H9 (cell line): ENCODE measurements around the gene TFDP1. TPM values are rescaled to one million over a fixed set of nuclear protein-coding genes. Genes with fewer than 3 reads are reported as not detected.

Experiments
- DNase-seq: peaks from one replicate; pipeline ENCODE4 v3.0.0-alpha.2; 2017
- H2AFZ ChIP-seq: one replicate; pipeline ENCODE4 v1.6.1; 2013; ENCODE audit warnings: mild to moderate bottlenecking, low read length, control low read depth, moderate library complexity
- H2AK5ac ChIP-seq: 2 replicates; pipeline ENCODE4 v1.6.1; 2013; ENCODE audit warnings: low read length, control low read depth, mixed read lengths; ENCODE audit not compliant: insufficient read length
- H2BK120ac ChIP-seq: one replicate; pipeline ENCODE4 v1.6.1; 2013; ENCODE audit warnings: low read depth, mild to moderate bottlenecking, low read length, control low read depth, inconsistent platforms; ENCODE audit not compliant: poor library complexity, severe bottlenecking
- H2BK12ac ChIP-seq: 2 replicates; pipeline ENCODE4 v1.6.1; 2013; ENCODE audit warnings: low read length, control low read depth, mixed read lengths, low read depth; ENCODE audit not compliant: insufficient read length
- H2BK15ac ChIP-seq: 2 replicates; pipeline ENCODE4 v1.6.1; 2013; ENCODE audit warnings: low read depth, low read length, control low read depth
- H2BK20ac ChIP-seq: one replicate; pipeline ENCODE4 v1.6.1; 2013; ENCODE audit warnings: low read depth, mild to moderate bottlenecking, low read length, control low read depth, inconsistent platforms; ENCODE audit not compliant: poor library complexity, severe bottlenecking
- H2BK5ac ChIP-seq: 2 replicates; pipeline ENCODE4 v1.6.1; 2013; ENCODE audit warnings: low read length, control low read depth, mixed read lengths; ENCODE audit not compliant: insufficient read length
- H3K14ac ChIP-seq: 2 replicates; pipeline ENCODE4 v1.6.1; 2013; ENCODE audit warnings: low read length, control low read depth; ENCODE audit not compliant: insufficient read depth
- H3K18ac ChIP-seq: 2 replicates; pipeline ENCODE4 v1.6.1; 2013; ENCODE audit warnings: low read depth, mild to moderate bottlenecking, mixed read lengths, low read length, control low read depth; ENCODE audit not compliant: insufficient read length
- H3K23ac ChIP-seq: 2 replicates; pipeline ENCODE4 v1.6.1; 2013; ENCODE audit warnings: low read length, control low read depth, mixed read lengths, low read depth; ENCODE audit not compliant: insufficient read length
- H3K23me2 ChIP-seq: 2 replicates; pipeline ENCODE4 v1.6.1; 2013; ENCODE audit warnings: low read depth, mild to moderate bottlenecking, mixed read lengths, low read length, control low read depth; ENCODE audit not compliant: insufficient read length, poor library complexity, severe bottlenecking
- H3K27ac ChIP-seq: 2 replicates; pipeline ENCODE4 v1.5.1; 2013; ENCODE audit warnings: low read length, control low read depth, mixed read lengths, low read depth; ENCODE audit not compliant: insufficient read length
- H3K27me3 ChIP-seq: 2 replicates; pipeline ENCODE4 v1.6.1; 2013; ENCODE audit warnings: low read length, control low read depth, inconsistent platforms; ENCODE audit not compliant: insufficient read depth
- H3K4ac ChIP-seq: 2 replicates; pipeline ENCODE4 v1.6.1; 2013; ENCODE audit warnings: low read depth, mild to moderate bottlenecking, control low read depth, inconsistent platforms, low read length, moderate library complexity
- H3K4me1 ChIP-seq: 2 replicates; pipeline ENCODE4 v1.6.1; 2013; ENCODE audit warnings: low read length, control low read depth, inconsistent platforms; ENCODE audit not compliant: insufficient read depth
- H3K4me2 ChIP-seq: 2 replicates; pipeline ENCODE4 v1.6.1; 2013; ENCODE audit warnings: low read length, control low read depth, mixed read lengths; ENCODE audit not compliant: insufficient read length, insufficient read depth
- H3K56ac ChIP-seq: 2 replicates; pipeline ENCODE4 v1.6.1; 2013; ENCODE audit warnings: low read depth, mild to moderate bottlenecking, mixed read lengths, low read length, control low read depth; ENCODE audit not compliant: insufficient read length
- H3K79me1 ChIP-seq: 2 replicates; pipeline ENCODE4 v1.6.1; 2013; ENCODE audit warnings: low read depth, mild to moderate bottlenecking, moderate library complexity, low read length, control low read depth, inconsistent platforms; ENCODE audit not compliant: insufficient read depth, poor library complexity, severe bottlenecking
- H3K79me2 ChIP-seq: 2 replicates; pipeline ENCODE4 v1.6.1; 2013; ENCODE audit warnings: low read length, control low read depth, inconsistent platforms; ENCODE audit not compliant: insufficient read depth
- H3K9ac ChIP-seq: 2 replicates; pipeline ENCODE4 v1.6.1; 2013; ENCODE audit warnings: low read length, control low read depth, mixed read lengths; ENCODE audit not compliant: insufficient read length; ENCODE audit errors: extremely low read depth
- H3K9me3 ChIP-seq: one replicate; pipeline ENCODE4 v1.6.1; 2013; ENCODE audit warnings: low read depth, low read length, inconsistent platforms; ENCODE audit not compliant: control insufficient read depth
- H3T11ph ChIP-seq: one replicate; pipeline ENCODE4 v1.6.1; 2013; ENCODE audit warnings: mild to moderate bottlenecking, low read length, control low read depth, inconsistent platforms
- H4K20me1 ChIP-seq: one replicate; pipeline ENCODE4 v1.6.1; 2013; ENCODE audit not compliant: control insufficient read depth, insufficient read length, insufficient read depth
- H4K5ac ChIP-seq: 2 replicates; pipeline ENCODE4 v1.6.1; 2013; ENCODE audit warnings: low read depth, mild to moderate bottlenecking, mixed read lengths, low read length, control low read depth; ENCODE audit not compliant: insufficient read length
- H4K8ac ChIP-seq: replicated peaks from 2 replicates; pipeline ENCODE4 v1.6.1; 2013; ENCODE audit warnings: low read length, control low read depth, mixed read lengths, low read depth; ENCODE audit not compliant: insufficient read length
- H4K91ac ChIP-seq: 2 replicates; pipeline ENCODE4 v1.6.1; 2013; ENCODE audit warnings: low read depth, mild to moderate bottlenecking, moderate library complexity, mixed read lengths, low read length, control low read depth; ENCODE audit not compliant: insufficient read length
- H3K27ac Mint-ChIP-seq, 3 experiments: 2 replicates in 2 of 3; 3 replicates in 1 of 3; pipeline ENCODE4 v1.8.0; 2020 to 2021; ENCODE audit warnings: mixed read lengths in 3 of 3, mild to moderate bottlenecking in 1 of 3, moderate library complexity in 1 of 3
- H3K27me3 Mint-ChIP-seq: 2 replicates; pipeline ENCODE4 v1.8.0; 2021; ENCODE audit warnings: low read depth, mild to moderate bottlenecking, moderate library complexity, mixed read lengths
- H3K36me3 Mint-ChIP-seq, 3 experiments: 2 replicates in 2 of 3; 3 replicates in 1 of 3; pipeline ENCODE4 v1.8.0; 2020 to 2021; ENCODE audit warnings: low read depth in 3 of 3, mixed read lengths in 3 of 3; ENCODE audit not compliant: insufficient read depth in 1 of 3
- H3K4me1 Mint-ChIP-seq, 2 experiments: 2 replicates each; pipeline ENCODE4 v1.8.0; 2020; ENCODE audit warnings: mixed read lengths in 2 of 2
- H3K4me3 Mint-ChIP-seq, 2 experiments: 2 replicates in 1 of 2; 3 replicates in 1 of 2; pipeline ENCODE4 v1.8.0; 2020 to 2021; ENCODE audit warnings: mild to moderate bottlenecking in 2 of 2, mixed read lengths in 2 of 2, moderate library complexity in 1 of 2
- H3K9me3 Mint-ChIP-seq, 2 experiments: 2 replicates in 1 of 2; 3 replicates in 1 of 2; pipeline ENCODE4 v1.8.0; 2020; ENCODE audit warnings: mild to moderate bottlenecking in 2 of 2, mixed read lengths in 2 of 2, moderate library complexity in 1 of 2
- WGBS: extraction: QIAGEN DNeasy Blood & Tissue Kit; methylation state at CpG from one replicate; pipeline ENCODE4 v1.1.7; 2013; ENCODE audit warnings: missing lambda C conversion rate, low lambda C conversion rate, mixed read lengths; ENCODE audit not compliant: insufficient read length; ENCODE audit errors: extremely low coverage; 5-methylcytosine and 5-hydroxymethylcytosine counted together
- total RNA-seq: library from RNA; stranded (reverse); gene quantifications from 2 replicates; pipeline ENCODE4 v1.2.1, GENCODE V29; 2021
- TF ChIP-seq, protein P1 (sequence below): fragments of 200-600 bp; sonication (generic); conservative IDR thresholded peaks from 3 replicates; pipeline ENCODE4 v1.8.0; 2021; ENCODE audit warnings: antibody characterized with exemption, mild to moderate bottlenecking

TFDP1 gene
- total RNA-seq, 1 experiment from 2014 or later: 111 TPM

DNA sequence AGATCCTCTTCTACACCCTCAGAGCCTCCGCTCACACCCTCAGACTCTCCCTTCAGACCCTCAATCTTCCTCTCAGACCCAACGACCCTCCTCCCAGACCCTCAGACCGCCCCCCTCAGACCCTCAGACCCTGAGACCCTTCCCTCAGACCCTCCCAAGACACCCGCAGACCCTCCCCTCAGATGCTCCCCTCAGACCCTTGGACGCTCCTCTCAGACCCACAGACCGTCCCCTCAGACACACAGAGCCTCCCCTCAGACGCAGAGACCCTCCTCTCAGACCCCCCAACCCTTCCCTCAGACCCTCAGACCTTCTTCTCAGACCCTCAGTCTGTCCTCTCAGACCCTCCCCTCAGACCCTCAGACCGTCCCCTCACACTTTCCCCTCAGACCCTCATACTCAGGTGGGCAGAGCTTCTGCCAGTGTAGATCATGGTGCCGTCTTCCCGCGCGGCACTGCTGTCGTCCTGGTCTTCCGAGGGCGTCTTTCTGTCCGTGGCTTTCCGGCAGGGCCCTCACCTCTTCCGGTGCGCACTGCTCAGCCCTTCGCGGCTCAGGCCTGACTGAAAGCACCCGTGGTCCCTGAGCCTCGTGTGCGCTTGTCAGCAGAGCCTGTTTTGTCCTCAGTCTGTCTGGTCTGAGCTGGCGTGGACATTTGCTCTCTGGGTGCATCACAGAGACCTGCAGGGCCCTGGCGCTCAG lies 18.9 kb upstream of the TFDP1 start:
- Mint-ChIP-seq H3K27ac (peak overlapping the region in 2 of 3 experiments; percentile 41 to 83; a peak in 2 of 7 replicates), H3K4me1 (peaks cover 6 to 9% of the 10 kb centered on the region in 2 experiments), H3K27me3 (peaks cover 1% of the 10 kb centered on the region; the same call in 1 of the 2 replicates), H3K36me3 (no peaks in the 10 kb centered on the region), H3K4me3 (no peak overlapping the region), H3K9me3 (no peaks in the 10 kb centered on the region)
- no peak for DNase-seq
- Histone ChIP-seq H3K79me1 (no peaks in the 10 kb centered on the region), H3K18ac (no peak overlapping the region), H2BK20ac (no peak overlapping the region), H2BK12ac (no peak overlapping the region), H2AK5ac (no peak overlapping the region), H3K56ac (no peak overlapping the region), H3K9me3 (no peaks in the 10 kb centered on the region), H4K8ac (no peak overlapping the region), H3K4ac (no peak overlapping the region), H3K23ac (no peak overlapping the region), H2BK15ac (no peak overlapping the region), H4K5ac (no peak overlapping the region), H3K9ac (no peak overlapping the region), H3K4me1 (0 out of 2 replicates have a peak, but pooled peaks cover 2% of the 10 kb centered on the region), H3K23me2 (no peaks in the 10 kb centered on the region), H3K4me2 (no peak overlapping the region), H4K20me1 (no peaks in the 10 kb centered on the region), H2AFZ (no peak overlapping the region), H3K27ac (no peak overlapping the region), H3T11ph (no peak overlapping the region), H3K27me3 (no peaks in the 10 kb centered on the region), H3K14ac (0 out of 2 replicates have a peak overlapping the region, but pooled peaks have one; percentile 6), H3K79me2 (no peaks in the 10 kb centered on the region), H2BK120ac (no peak overlapping the region), H2BK5ac (no peak overlapping the region), H4K91ac (no peak overlapping the region)
- no CpG with 5 or more reads among the region's 26 CpGs for WGBS
- TF ChIP-seq, protein P1, sequence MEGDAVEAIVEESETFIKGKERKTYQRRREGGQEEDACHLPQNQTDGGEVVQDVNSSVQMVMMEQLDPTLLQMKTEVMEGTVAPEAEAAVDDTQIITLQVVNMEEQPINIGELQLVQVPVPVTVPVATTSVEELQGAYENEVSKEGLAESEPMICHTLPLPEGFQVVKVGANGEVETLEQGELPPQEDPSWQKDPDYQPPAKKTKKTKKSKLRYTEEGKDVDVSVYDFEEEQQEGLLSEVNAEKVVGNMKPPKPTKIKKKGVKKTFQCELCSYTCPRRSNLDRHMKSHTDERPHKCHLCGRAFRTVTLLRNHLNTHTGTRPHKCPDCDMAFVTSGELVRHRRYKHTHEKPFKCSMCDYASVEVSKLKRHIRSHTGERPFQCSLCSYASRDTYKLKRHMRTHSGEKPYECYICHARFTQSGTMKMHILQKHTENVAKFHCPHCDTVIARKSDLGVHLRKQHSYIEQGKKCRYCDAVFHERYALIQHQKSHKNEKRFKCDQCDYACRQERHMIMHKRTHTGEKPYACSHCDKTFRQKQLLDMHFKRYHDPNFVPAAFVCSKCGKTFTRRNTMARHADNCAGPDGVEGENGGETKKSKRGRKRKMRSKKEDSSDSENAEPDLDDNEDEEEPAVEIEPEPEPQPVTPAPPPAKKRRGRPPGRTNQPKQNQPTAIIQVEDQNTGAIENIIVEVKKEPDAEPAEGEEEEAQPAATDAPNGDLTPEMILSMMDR: no peak
